Lower leg skin (tissue), 3 donors: ENCODE measurements around the gene EYS.

ENCODE experiments used
- CTCF ChIP-seq, 3 donors: fragments of 450-650 bp; IDR thresholded peaks; one replicate each; pipeline ENCODE4 v1.5.1; 2016; ENCODE audit warnings: antibody characterized with exemption in 3 of 3, mild to moderate bottlenecking in 3 of 3, moderate library complexity in 2 of 3
- POLR2A ChIP-seq, 2 donors: fragments of 450-650 bp; IDR thresholded peaks; one replicate each; pipeline ENCODE4 v1.6.1; 2016 to 2017; ENCODE audit warnings: antibody characterized with exemption in 2 of 2, mild to moderate bottlenecking in 1 of 2, moderate library complexity in 1 of 2

GRCh38 chr6:63689421-63689820, 2017.6 kb downstream of the EYS start:
- TF ChIP-seq CTCF (IDR thresholded peaks at IDR 0.05) (no peak), POLR2A (IDR thresholded peaks at IDR 0.05) (no peak)
